Stimulated activated CD8-positive, alpha-beta memory T cell treated with anti-CD3 and anti-CD28 coated beads, Interleukin-7, amount 100 ng/mL, for 48 hours (primary cell): Measurements from ENCODE around the gene GMDS.
A peak's percentile ranks its signal among the peaks of the same experiment; 100 is the strongest.

Source experiments
- DNase-seq, 2 donors: peaks; one replicate each; pipeline ENCODE4 v3.0.0-alpha.2; 2020; ENCODE audit warnings: low read depth in 1 of 2; ENCODE audit errors: extremely low read depth in 1 of 2

GMDS gene

GRCh38 chr6:2182251-2182650, 63.2 kb downstream of the GMDS start:
- no peak for DNase-seq

- DNase-seq: no peak
Measured at GRCh38 chr6:2181567-2181966, 63.8 kb downstream of the GMDS start.

GRCh38 chr6:2179950-2180349, 65.5 kb downstream of the GMDS start:
- DNase-seq: no peak

GRCh38 chr6:2179241-2179640, 66.2 kb downstream of the GMDS start:
- DNase-seq: no peak

GRCh38 chr6:2178125-2178524, 67.3 kb downstream of the GMDS start:
- no peak for DNase-seq

- no peak for DNase-seq
Measured at GRCh38 chr6:2175825-2176224, 69.6 kb downstream of the GMDS start.

- no peak for DNase-seq
Measured at GRCh38 chr6:2173203-2173961, 72.0 kb downstream of the GMDS start.

GRCh38 chr6:2171728-2172127, 73.7 kb downstream of the GMDS start:
- DNase-seq: no peak

GRCh38 chr6:2168480-2168879, 76.9 kb downstream of the GMDS start:
- no peak for DNase-seq

- no peak for DNase-seq
Measured at GRCh38 chr6:2166717-2167116, 78.7 kb downstream of the GMDS start.

- DNase-seq: no peak
Measured at GRCh38 chr6:2165286-2165685, 80.1 kb downstream of the GMDS start.

GRCh38 chr6:2164481-2164880, 80.9 kb downstream of the GMDS start:
- no peak for DNase-seq

- no peak for DNase-seq
Measured at GRCh38 chr6:2162079-2162445, 83.3 kb downstream of the GMDS start.

GRCh38 chr6:2158596-2159271, 86.7 kb downstream of the GMDS start:
- no peak for DNase-seq

- DNase-seq: peak in 1 of 2 donors; percentile 13
Measured at GRCh38 chr6:2157441-2158127, 87.8 kb downstream of the GMDS start.

- no peak for DNase-seq
Measured at GRCh38 chr6:2155206-2155605, 90.2 kb downstream of the GMDS start.

GRCh38 chr6:2149361-2150006, 95.9 kb downstream of the GMDS start:
- no peak for DNase-seq

GRCh38 chr6:2148748-2149147, 96.7 kb downstream of the GMDS start:
- no peak for DNase-seq

- no peak for DNase-seq
Measured at GRCh38 chr6:2147766-2148448, 97.5 kb downstream of the GMDS start.

- DNase-seq: no peak
Measured at GRCh38 chr6:2147261-2147660, 98.1 kb downstream of the GMDS start.

GRCh38 chr6:2144210-2144609, 101.2 kb downstream of the GMDS start:
- no peak for DNase-seq
